Right atrium auricular region (tissue), 2 donors: Measurements from ENCODE around the gene IVNS1ABP. TPM values are rescaled to one million over a fixed set of nuclear protein-coding genes. Genes with fewer than 3 reads are reported as not detected.

ENCODE experiments used
- DNase-seq: peaks from one replicate; pipeline ENCODE4 v3.0.0-alpha.2; 2019; ENCODE audit warnings: low spot score
- H3K27ac ChIP-seq, 2 donors: fragments of 200-600 bp; sonication (generic); 1 replicate in 1 of 2; 2 replicates in 1 of 2; pipeline ENCODE4 v1.5.1; 2016 to 2019
- H3K27me3 ChIP-seq, 2 donors: fragments of 200-600 bp; sonication (generic); one replicate each; pipeline versions ENCODE4 v1.5.1 to v1.6.0; 2017 to 2019
- H3K36me3 ChIP-seq: fragments of 200-600 bp; sonication (generic); one replicate; pipeline ENCODE4 v1.5.1; 2016
- H3K4me1 ChIP-seq, 2 donors: fragments of 200-600 bp; sonication (generic); one replicate each; pipeline versions ENCODE4 v1.5.1 to v1.6.0; 2017 to 2019
- H3K4me3 ChIP-seq, 2 donors: fragments of 200-600 bp; sonication (generic); 1 replicate in 1 of 2; 2 replicates in 1 of 2; pipeline ENCODE4 v1.5.1; 2017 to 2019; ENCODE audit warnings: mild to moderate bottlenecking in 1 of 2, moderate library complexity in 1 of 2
- H3K9me3 ChIP-seq, 2 donors: fragments of 200-600 bp; sonication (generic); one replicate each; pipeline ENCODE4 v1.5.1; 2019
- CTCF ChIP-seq, 2 donors: fragments of 200-600 bp; sonication (generic); IDR thresholded peaks; one replicate each; pipeline ENCODE4 v1.5.1; 2019; ENCODE audit warnings: antibody characterized with exemption in 2 of 2
- total RNA-seq, 2 donors: library from RNA; depleted of rRNA; stranded (reverse); fragments of >200 nt; gene quantifications; one replicate each; pipeline ENCODE4 v1.1.0, GENCODE V29; 2016

Gene IVNS1ABP
- total RNA-seq, 2 donors from 2014 or later = 20.6 to 21.3 TPM

- H3K4me1 ChIP-seq = peaks cover 0 to 60% of the 10 kb centered on the region in 2 donors
- no peaks in the 10 kb centered on the region for H3K27me3 ChIP-seq
- no peak overlapping the region for H3K4me3 ChIP-seq
Observed at GRCh38 chr1:185311589-185312225, 5.3 kb downstream of the IVNS1ABP start.

GRCh38 chr1:185309566-185309965 is 7.5 kb downstream of the IVNS1ABP start:
- Histone ChIP-seq H3K4me3 (no peak overlapping the region), H3K27ac (no peak overlapping the region), H3K9me3 (no peaks in the 10 kb centered on the region), H3K4me1 (peaks cover 0 to 47% of the 10 kb centered on the region in 2 donors), H3K36me3 (peaks cover 55% of the 10 kb centered on the region), H3K27me3 (no peaks in the 10 kb centered on the region)
- DNase-seq = no peak
- TF ChIP-seq CTCF (IDR thresholded peaks at IDR 0.05) = no peak

More at GRCh38 chr1:185311589-185312225, 5.3 kb downstream of the IVNS1ABP start:
- H3K27ac ChIP-seq = no peak overlapping the region
- DNase-seq = no peak
- TF ChIP-seq CTCF (IDR thresholded peaks at IDR 0.05) = no peak
- peaks cover 35% of the 10 kb centered on the region for H3K36me3 ChIP-seq
- H3K9me3 ChIP-seq = no peaks in the 10 kb centered on the region

GRCh38 chr1:185308126-185308525 is 8.9 kb downstream of the IVNS1ABP start:
- no peak for DNase-seq
- Histone ChIP-seq H3K4me3 (no peak overlapping the region), H3K27me3 (no peaks in the 10 kb centered on the region), H3K27ac (no peak overlapping the region), H3K4me1 (peaks cover 0 to 32% of the 10 kb centered on the region in 2 donors), H3K9me3 (no peaks in the 10 kb centered on the region), H3K36me3 (peaks cover 69% of the 10 kb centered on the region)
- no peak for TF ChIP-seq CTCF (IDR thresholded peaks at IDR 0.05)

- Histone ChIP-seq H3K4me1 (peaks cover 0 to 12% of the 10 kb centered on the region in 2 donors), H3K27ac (no peak overlapping the region), H3K4me3 (no peak overlapping the region), H3K36me3 (peaks cover 83% of the 10 kb centered on the region), H3K27me3 (no peaks in the 10 kb centered on the region), H3K9me3 (no peaks in the 10 kb centered on the region)
- no peak for TF ChIP-seq CTCF (IDR thresholded peaks at IDR 0.05)
- DNase-seq = no peak
Observed at GRCh38 chr1:185305419-185305818, 11.6 kb downstream of the IVNS1ABP start.

GRCh38 chr1:185300152-185300551 is 16.9 kb downstream of the IVNS1ABP start:
- H3K4me3 ChIP-seq = no peak overlapping the region
- H3K9me3 ChIP-seq = no peaks in the 10 kb centered on the region
- DNase-seq = no peak
- no peak for TF ChIP-seq CTCF (IDR thresholded peaks at IDR 0.05)
- H3K27me3 ChIP-seq = no peaks in the 10 kb centered on the region
- H3K36me3 ChIP-seq = peaks cover 87% of the 10 kb centered on the region
- H3K4me1 ChIP-seq = no peaks in the 10 kb centered on the region
- no peak overlapping the region for H3K27ac ChIP-seq

GRCh38 chr1:185297982-185298381 is 19.1 kb downstream of the IVNS1ABP start:
- H3K36me3 ChIP-seq = peaks cover 77% of the 10 kb centered on the region
- no peak for TF ChIP-seq CTCF (IDR thresholded peaks at IDR 0.05)
- H3K9me3 ChIP-seq = no peaks in the 10 kb centered on the region
- H3K4me1 ChIP-seq = peaks cover 0 to under 1% of the 10 kb centered on the region in 2 donors
- no peaks in the 10 kb centered on the region for H3K27me3 ChIP-seq
- no peak overlapping the region for H3K4me3 ChIP-seq
- no peak for DNase-seq
- H3K27ac ChIP-seq = no peak overlapping the region
